Measurements from ENCODE around the gene ZFX. TPM values are rescaled to one million over a fixed set of nuclear protein-coding genes. Genes with fewer than 3 reads are reported as not detected.

Gene ZFX
- total and polyA plus RNA-seq, 10 of the 15 experiments (the other 5 are each of a cell fraction or from before 2014, with no cell fraction given): 6.8 to 40.9 (median 24.6) TPM

- TF ChIP-seq POLR2AphosphoS5 (IDR thresholded peaks at IDR 0.05; ENCODE audit: low read length) (no peak), HDAC2 (IDR thresholded peaks at IDR 0.05) (no peak), PML (IDR thresholded peaks at IDR 0.05; ENCODE audit: low read length) (no peak), JUNB (IDR thresholded peaks at IDR 0.05) (no peak), SMC3 (IDR thresholded peaks at IDR 0.05; ENCODE audit: borderline replicate concordance, low read length) (peak; percentile 56; the same call in 1 of the 2 replicates), NRF1 (conservative IDR thresholded peaks at IDR 0.05; ENCODE audit: low read depth, low read length) (no peak), BCLAF1 (IDR thresholded peaks at IDR 0.05) (no peak), PBX3 (IDR thresholded peaks at IDR 0.05; ENCODE audit: insufficient replicate concordance, low read depth, low read length) (no peak), IKZF1 (conservative IDR thresholded peaks at IDR 0.05) (no peak)
- TF ChIP-seq, protein P1, sequence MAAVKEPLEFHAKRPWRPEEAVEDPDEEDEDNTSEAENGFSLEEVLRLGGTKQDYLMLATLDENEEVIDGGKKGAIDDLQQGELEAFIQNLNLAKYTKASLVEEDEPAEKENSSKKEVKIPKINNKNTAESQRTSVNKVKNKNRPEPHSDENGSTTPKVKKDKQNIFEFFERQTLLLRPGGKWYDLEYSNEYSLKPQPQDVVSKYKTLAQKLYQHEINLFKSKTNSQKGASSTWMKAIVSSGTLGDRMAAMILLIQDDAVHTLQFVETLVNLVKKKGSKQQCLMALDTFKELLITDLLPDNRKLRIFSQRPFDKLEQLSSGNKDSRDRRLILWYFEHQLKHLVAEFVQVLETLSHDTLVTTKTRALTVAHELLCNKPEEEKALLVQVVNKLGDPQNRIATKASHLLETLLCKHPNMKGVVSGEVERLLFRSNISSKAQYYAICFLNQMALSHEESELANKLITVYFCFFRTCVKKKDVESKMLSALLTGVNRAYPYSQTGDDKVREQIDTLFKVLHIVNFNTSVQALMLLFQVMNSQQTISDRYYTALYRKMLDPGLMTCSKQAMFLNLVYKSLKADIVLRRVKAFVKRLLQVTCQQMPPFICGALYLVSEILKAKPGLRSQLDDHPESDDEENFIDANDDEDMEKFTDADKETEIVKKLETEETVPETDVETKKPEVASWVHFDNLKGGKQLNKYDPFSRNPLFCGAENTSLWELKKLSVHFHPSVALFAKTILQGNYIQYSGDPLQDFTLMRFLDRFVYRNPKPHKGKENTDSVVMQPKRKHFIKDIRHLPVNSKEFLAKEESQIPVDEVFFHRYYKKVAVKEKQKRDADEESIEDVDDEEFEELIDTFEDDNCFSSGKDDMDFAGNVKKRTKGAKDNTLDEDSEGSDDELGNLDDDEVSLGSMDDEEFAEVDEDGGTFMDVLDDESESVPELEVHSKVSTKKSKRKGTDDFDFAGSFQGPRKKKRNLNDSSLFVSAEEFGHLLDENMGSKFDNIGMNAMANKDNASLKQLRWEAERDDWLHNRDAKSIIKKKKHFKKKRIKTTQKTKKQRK (IDR thresholded peaks at IDR 0.05; ENCODE audit: low read depth, low read length): no peak
- TF ChIP-seq, protein P2, sequence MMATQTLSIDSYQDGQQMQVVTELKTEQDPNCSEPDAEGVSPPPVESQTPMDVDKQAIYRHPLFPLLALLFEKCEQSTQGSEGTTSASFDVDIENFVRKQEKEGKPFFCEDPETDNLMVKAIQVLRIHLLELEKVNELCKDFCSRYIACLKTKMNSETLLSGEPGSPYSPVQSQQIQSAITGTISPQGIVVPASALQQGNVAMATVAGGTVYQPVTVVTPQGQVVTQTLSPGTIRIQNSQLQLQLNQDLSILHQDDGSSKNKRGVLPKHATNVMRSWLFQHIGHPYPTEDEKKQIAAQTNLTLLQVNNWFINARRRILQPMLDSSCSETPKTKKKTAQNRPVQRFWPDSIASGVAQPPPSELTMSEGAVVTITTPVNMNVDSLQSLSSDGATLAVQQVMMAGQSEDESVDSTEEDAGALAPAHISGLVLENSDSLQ (IDR thresholded peaks at IDR 0.05): no peak
- TF ChIP-seq, protein P3, sequence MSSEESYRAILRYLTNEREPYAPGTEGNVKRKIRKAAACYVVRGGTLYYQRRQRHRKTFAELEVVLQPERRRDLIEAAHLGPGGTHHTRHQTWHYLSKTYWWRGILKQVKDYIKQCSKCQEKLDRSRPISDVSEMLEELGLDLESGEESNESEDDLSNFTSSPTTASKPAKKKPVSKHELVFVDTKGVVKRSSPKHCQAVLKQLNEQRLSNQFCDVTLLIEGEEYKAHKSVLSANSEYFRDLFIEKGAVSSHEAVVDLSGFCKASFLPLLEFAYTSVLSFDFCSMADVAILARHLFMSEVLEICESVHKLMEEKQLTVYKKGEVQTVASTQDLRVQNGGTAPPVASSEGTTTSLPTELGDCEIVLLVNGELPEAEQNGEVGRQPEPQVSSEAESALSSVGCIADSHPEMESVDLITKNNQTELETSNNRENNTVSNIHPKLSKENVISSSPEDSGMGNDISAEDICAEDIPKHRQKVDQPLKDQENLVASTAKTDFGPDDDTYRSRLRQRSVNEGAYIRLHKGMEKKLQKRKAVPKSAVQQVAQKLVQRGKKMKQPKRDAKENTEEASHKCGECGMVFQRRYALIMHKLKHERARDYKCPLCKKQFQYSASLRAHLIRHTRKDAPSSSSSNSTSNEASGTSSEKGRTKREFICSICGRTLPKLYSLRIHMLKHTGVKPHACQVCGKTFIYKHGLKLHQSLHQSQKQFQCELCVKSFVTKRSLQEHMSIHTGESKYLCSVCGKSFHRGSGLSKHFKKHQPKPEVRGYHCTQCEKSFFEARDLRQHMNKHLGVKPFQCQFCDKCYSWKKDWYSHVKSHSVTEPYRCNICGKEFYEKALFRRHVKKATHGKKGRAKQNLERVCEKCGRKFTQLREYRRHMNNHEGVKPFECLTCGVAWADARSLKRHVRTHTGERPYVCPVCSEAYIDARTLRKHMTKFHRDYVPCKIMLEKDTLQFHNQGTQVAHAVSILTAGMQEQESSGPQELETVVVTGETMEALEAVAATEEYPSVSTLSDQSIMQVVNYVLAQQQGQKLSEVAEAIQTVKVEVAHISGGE (CRISPR knock-in tag; IDR thresholded peaks at IDR 0.05): no peak
These were observed 92.5 kb downstream of the ZFX start (continued) for GRCh38 chrX:24241822-24242648.
